Rectal smooth muscle tissue (tissue), 1 donor: ENCODE data around the gene MACROD2.

Source experiments
- H3K27ac ChIP-seq: one replicate; pipeline ENCODE4 v1.7.0; 2013; ENCODE audit warnings: low read depth, low read length, inconsistent platforms
- H3K27me3 ChIP-seq: one replicate; pipeline ENCODE4 v1.7.0; 2013; ENCODE audit warnings: low read length; ENCODE audit not compliant: control insufficient read depth, insufficient read depth
- H3K36me3 ChIP-seq: one replicate; pipeline ENCODE4 v1.7.0; 2013; ENCODE audit warnings: low read length; ENCODE audit not compliant: control insufficient read depth, insufficient read depth
- H3K4me1 ChIP-seq: one replicate; pipeline ENCODE4 v1.7.0; 2013; ENCODE audit warnings: low read length; ENCODE audit not compliant: control insufficient read depth, insufficient read depth
- H3K4me3 ChIP-seq: one replicate; pipeline ENCODE4 v1.7.0; 2013; ENCODE audit warnings: low read length
- H3K9ac ChIP-seq: one replicate; pipeline ENCODE4 v1.7.0; 2013; ENCODE audit warnings: low read length

The MACROD2 gene

GRCh38 chr20:15928946-15929345 lies 1933.6 kb downstream of the MACROD2 start:
- H3K4me1 ChIP-seq: no peaks in the 10 kb centered on the region
- no peak overlapping the region for H3K9ac ChIP-seq
- no peaks in the 10 kb centered on the region for H3K27me3 ChIP-seq
- no peak overlapping the region for H3K4me3 ChIP-seq
- no peaks in the 10 kb centered on the region for H3K36me3 ChIP-seq
- no peak overlapping the region for H3K27ac ChIP-seq

GRCh38 chr20:15930311-15931305 lies 1935.3 kb downstream of the MACROD2 start:
- H3K4me3 ChIP-seq: no peak overlapping the region
- H3K36me3 ChIP-seq: no peaks in the 10 kb centered on the region
- no peak overlapping the region for H3K9ac ChIP-seq
- no peak overlapping the region for H3K27ac ChIP-seq
- no peaks in the 10 kb centered on the region for H3K27me3 ChIP-seq
- no peaks in the 10 kb centered on the region for H3K4me1 ChIP-seq

- no peak overlapping the region for H3K4me3 ChIP-seq
- H3K27me3 ChIP-seq: no peaks in the 10 kb centered on the region
- H3K4me1 ChIP-seq: no peaks in the 10 kb centered on the region
- no peak overlapping the region for H3K27ac ChIP-seq
- no peak overlapping the region for H3K9ac ChIP-seq
- no peaks in the 10 kb centered on the region for H3K36me3 ChIP-seq
Observed at GRCh38 chr20:15931897-15932296, 1936.6 kb downstream of the MACROD2 start.

- H3K4me1 ChIP-seq: no peaks in the 10 kb centered on the region
- H3K9ac ChIP-seq: no peak overlapping the region
- H3K27me3 ChIP-seq: no peaks in the 10 kb centered on the region
- H3K27ac ChIP-seq: no peak overlapping the region
- H3K36me3 ChIP-seq: no peaks in the 10 kb centered on the region
- no peak overlapping the region for H3K4me3 ChIP-seq
Observed at GRCh38 chr20:15937179-15937578, 1941.9 kb downstream of the MACROD2 start.

- Histone ChIP-seq H3K4me1 (no peaks in the 10 kb centered on the region), H3K27ac (no peak overlapping the region)
Observed at GRCh38 chr20:15938847-15939246, 1943.5 kb downstream of the MACROD2 start.

GRCh38 chr20:15940127-15940526 lies 1944.8 kb downstream of the MACROD2 start:
- H3K9ac ChIP-seq: no peak overlapping the region
- no peaks in the 10 kb centered on the region for H3K36me3 ChIP-seq
- H3K4me3 ChIP-seq: no peak overlapping the region
- H3K27ac ChIP-seq: no peak overlapping the region
- no peaks in the 10 kb centered on the region for H3K4me1 ChIP-seq
- no peaks in the 10 kb centered on the region for H3K27me3 ChIP-seq

More at GRCh38 chr20:15938847-15939246, 1943.5 kb downstream of the MACROD2 start:
- H3K36me3 ChIP-seq: no peaks in the 10 kb centered on the region
- no peaks in the 10 kb centered on the region for H3K27me3 ChIP-seq
- no peak overlapping the region for H3K4me3 ChIP-seq
- no peak overlapping the region for H3K9ac ChIP-seq

- Histone ChIP-seq H3K4me1 (no peaks in the 10 kb centered on the region), H3K27ac (no peak overlapping the region), H3K4me3 (no peak overlapping the region), H3K27me3 (no peaks in the 10 kb centered on the region), H3K36me3 (no peaks in the 10 kb centered on the region), H3K9ac (no peak overlapping the region)
Observed at GRCh38 chr20:15942130-15942529, 1946.8 kb downstream of the MACROD2 start.

GRCh38 chr20:15945289-15945688 lies 1950.0 kb downstream of the MACROD2 start:
- no peak overlapping the region for H3K4me3 ChIP-seq
- no peak overlapping the region for H3K9ac ChIP-seq
- no peaks in the 10 kb centered on the region for H3K4me1 ChIP-seq
- no peaks in the 10 kb centered on the region for H3K27me3 ChIP-seq
- no peaks in the 10 kb centered on the region for H3K36me3 ChIP-seq
- no peak overlapping the region for H3K27ac ChIP-seq

GRCh38 chr20:15949391-15949790 lies 1954.1 kb downstream of the MACROD2 start:
- no peak overlapping the region for H3K9ac ChIP-seq
- no peaks in the 10 kb centered on the region for H3K4me1 ChIP-seq
- H3K27ac ChIP-seq: no peak overlapping the region
- H3K36me3 ChIP-seq: no peaks in the 10 kb centered on the region
- H3K27me3 ChIP-seq: no peaks in the 10 kb centered on the region
- H3K4me3 ChIP-seq: no peak overlapping the region

GRCh38 chr20:15951658-15952057 lies 1956.3 kb downstream of the MACROD2 start:
- Histone ChIP-seq H3K27me3 (no peaks in the 10 kb centered on the region), H3K9ac (no peak overlapping the region), H3K27ac (no peak overlapping the region), H3K4me3 (no peak overlapping the region), H3K4me1 (no peaks in the 10 kb centered on the region), H3K36me3 (no peaks in the 10 kb centered on the region)

GRCh38 chr20:15958142-15958541 lies 1962.8 kb downstream of the MACROD2 start:
- no peaks in the 10 kb centered on the region for H3K4me1 ChIP-seq

GRCh38 chr20:15965165-15965564 lies 1969.8 kb downstream of the MACROD2 start:
- Histone ChIP-seq H3K27ac (no peak overlapping the region), H3K9ac (no peak overlapping the region), H3K36me3 (no peaks in the 10 kb centered on the region), H3K4me1 (no peaks in the 10 kb centered on the region), H3K27me3 (no peaks in the 10 kb centered on the region), H3K4me3 (no peak overlapping the region)

More at GRCh38 chr20:15958142-15958541, 1962.8 kb downstream of the MACROD2 start:
- Histone ChIP-seq H3K27me3 (no peaks in the 10 kb centered on the region), H3K27ac (no peak overlapping the region), H3K4me3 (no peak overlapping the region), H3K9ac (no peak overlapping the region), H3K36me3 (no peaks in the 10 kb centered on the region)

- H3K4me3 ChIP-seq: no peak overlapping the region
- H3K36me3 ChIP-seq: no peaks in the 10 kb centered on the region
- no peak overlapping the region for H3K27ac ChIP-seq
- no peaks in the 10 kb centered on the region for H3K4me1 ChIP-seq
- H3K27me3 ChIP-seq: no peaks in the 10 kb centered on the region
- no peak overlapping the region for H3K9ac ChIP-seq
Observed at GRCh38 chr20:15967334-15967733, 1972.0 kb downstream of the MACROD2 start.
